ENCODE results near the gene TMEM225B.
A peak's percentile ranks its signal among the peaks of the same experiment; 100 is the strongest.
"Not testable (repeated sequence)": the region's sequence is repeated elsewhere in the genome, so short reads cannot be mapped to it uniquely, and the experiment has no call there.

TMEM225B gene, protein sequence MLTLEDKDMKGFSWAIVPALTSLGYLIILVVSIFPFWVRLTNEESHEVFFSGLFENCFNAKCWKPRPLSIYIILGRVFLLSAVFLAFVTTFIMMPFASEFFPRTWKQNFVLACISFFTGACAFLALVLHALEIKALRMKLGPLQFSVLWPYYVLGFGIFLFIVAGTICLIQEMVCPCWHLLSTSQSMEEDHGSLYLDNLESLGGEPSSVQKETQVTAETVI

DNA sequence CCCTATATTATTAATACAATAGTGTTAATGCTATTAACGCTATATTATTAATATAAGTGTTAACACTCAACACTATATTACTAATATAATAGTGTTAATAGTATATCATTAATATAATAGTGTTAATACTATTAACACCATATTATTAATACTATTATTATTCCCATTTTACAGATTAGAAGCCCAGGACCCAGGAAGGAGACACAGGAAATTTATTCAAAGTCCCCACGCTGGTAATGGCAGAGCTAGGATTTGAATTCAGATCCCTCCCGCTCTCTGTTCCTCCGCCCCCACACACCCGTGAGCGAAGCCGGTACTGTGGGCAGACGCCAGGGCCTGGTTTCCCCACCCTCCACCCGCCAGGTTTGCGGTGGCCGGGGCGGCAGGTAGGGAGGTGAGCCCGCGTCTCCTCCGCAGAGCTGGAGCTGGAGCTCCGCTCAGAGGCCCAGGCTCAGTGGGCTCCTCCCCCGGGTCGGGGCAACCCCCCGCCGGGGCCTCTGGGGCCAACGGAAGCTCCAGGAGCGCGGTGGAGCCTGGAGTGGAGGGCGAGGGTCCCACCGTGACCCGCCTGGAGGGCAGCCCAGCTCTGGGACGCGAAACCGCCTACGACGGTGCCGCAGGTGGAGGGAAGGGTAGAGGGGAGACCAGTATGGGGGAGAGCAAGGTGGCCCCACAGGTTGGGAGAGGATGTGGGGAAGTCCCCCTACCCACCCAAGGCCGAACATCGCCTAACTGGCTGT, at the start of gene TMEM225B:
TMEM225B (plus strand) TSS at position 506 of the 740 bp plus-strand sequence. CDS start 6,122 bp downstream, outside the sequence.
- DNase-seq, result no peak

DNA sequence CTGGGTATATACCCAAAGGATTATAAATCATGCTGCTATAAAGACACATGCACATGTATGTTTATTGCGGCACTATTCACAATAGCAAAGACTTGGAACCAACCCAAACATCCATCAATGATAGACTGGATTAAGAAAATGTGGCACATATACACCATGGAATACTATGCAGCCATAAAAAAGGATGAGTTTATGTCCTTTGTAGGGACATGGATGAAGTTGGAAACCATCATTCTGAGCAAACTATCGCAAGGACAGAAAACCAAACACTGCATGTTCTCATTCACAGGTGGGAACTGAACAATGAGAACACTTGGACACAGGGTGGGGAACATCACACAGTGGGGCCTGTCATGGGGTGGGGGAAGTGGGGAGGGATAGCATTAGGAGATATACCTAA, 48.5 kb upstream of the TMEM225B start:
- DNase-seq, result not testable (repeated sequence)

DNA sequence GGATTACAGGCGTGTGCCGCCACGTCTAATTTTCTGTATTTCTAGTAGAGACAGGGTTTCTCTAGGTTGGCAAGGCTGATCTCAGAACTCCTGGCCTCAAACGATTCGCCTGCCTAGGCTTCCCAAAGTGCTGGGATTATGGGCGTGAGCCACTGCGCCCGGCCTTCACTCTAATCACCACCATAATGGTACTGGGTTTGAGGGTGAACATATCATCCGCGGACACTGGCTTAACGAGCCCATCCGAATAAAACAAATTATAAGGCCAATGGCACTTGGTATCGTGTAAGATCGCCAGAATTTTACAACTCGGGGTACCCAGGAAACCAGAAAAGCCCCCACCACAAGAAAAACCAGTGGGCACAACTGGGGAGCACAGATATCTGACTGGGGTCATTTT, 46.7 kb upstream of the TMEM225B start:
- no peak for DNase-seq

DNA sequence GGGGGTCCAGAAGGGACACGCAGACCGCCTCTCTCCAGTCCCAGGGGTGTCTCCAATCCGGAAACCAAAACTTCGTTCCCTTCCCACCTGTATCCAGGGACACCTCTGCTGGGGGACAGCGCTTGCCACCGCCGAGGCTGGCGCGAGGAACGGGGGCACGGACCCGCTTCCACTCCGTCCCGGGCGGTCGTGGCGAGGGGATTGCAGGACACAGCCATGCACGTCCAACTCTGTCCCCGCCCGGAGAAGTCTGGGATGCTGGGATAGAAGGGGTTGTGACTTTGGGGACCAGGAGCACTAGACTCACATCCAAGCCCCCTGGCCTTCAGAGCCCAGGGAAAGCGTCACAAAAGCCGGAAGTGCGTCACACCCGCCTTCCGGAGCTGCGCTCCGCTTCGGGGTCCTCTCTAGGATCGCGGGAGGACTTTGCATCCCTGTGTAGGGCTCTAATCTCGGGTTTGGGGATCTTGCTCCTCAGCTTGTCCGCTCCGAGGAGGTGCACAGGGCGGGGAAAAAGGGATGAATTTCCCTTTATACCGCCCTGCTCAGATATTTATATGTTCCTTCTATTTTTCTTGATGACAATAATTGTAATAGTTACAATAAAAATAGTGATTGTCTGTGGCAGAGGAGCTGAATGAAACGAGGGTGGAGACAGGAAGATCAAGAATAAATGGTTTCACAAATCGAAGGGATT, 46.2 kb upstream of the TMEM225B start, which contains the start of gene FAM200A:
FAM200A (minus strand) TSS at position 348 of the 697 bp plus-strand sequence. CDS start 3,707 bp downstream, outside the sequence.
- peak; percentile 87 for DNase-seq

DNA sequence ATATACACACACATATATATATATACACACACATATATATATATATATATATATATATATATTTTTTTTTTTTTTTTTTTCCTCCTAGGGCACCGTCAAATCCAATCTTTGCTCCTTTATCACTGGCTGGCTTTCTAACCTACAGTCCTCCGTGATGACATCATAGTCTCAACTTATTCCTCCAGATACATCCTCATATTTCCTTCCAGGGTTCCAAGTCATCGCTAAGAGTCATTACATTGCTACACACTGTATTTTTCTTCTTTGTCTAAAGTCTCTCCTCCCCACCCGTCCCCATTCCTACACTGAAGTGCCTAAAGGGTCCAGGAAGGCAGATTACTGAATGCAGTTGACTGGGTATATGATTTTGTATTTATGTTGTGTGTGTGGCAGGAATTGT, 45.0 kb upstream of the TMEM225B start:
- DNase-seq, result no peak

DNA sequence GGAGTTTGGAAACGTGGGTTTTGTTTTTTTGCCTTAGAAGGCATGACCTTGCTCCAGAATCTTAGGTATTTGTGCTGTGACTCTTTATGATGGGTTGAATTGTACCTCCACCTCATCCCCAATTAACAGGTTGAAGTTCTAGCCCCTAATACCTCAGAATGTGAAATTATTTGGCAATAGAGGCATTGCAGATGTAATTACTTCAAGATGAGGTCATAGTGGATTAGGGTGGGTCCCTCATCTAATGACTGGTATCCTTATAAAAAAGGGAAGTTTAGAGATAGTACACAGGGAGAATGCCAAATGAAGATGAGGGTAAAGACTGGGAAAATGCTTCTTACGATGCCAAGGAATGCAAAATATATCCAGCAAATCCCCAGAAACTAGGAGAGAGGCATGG, 43.1 kb upstream of the TMEM225B start:
- DNase-seq, result no peak

DNA sequence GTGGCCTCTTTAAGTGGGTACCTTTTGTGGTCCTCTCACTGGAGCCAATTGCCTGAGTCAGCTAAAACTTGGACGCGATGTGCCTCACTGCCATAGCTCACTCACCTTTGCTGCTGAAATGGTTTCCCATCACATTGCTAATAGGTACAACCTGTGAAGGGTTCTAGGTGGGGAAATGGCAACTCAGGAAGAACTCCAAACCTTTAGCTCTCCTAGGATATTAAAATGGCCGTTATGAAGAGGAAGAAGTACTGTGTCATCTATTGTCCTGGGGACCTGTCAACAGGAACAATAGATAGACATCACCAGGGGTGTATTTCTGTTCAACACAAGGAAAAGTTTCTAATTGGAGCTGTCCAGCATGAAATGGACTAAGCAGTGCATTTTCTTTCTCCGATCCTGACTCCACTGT, 40.9 kb upstream of the TMEM225B start:
- no peak for DNase-seq

DNA sequence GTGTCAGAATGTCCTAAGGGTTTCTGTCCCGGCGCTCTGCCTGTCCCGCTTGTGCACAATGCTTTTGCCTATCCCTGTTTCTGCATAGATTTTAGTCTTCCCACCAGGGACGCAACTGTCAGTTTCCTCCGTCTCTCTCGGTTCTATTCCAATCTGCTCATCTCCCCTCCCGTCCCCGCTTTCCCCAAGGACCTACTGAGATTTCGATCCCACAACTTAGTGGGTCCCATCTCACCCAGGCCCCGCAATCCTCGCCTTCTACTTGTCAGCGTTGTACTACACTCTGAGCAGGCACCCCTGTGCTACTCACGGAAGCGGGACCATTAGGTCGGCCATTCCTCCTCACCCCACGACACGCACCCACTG, 40.1 kb upstream of the TMEM225B start:
- no peak for DNase-seq

DNA sequence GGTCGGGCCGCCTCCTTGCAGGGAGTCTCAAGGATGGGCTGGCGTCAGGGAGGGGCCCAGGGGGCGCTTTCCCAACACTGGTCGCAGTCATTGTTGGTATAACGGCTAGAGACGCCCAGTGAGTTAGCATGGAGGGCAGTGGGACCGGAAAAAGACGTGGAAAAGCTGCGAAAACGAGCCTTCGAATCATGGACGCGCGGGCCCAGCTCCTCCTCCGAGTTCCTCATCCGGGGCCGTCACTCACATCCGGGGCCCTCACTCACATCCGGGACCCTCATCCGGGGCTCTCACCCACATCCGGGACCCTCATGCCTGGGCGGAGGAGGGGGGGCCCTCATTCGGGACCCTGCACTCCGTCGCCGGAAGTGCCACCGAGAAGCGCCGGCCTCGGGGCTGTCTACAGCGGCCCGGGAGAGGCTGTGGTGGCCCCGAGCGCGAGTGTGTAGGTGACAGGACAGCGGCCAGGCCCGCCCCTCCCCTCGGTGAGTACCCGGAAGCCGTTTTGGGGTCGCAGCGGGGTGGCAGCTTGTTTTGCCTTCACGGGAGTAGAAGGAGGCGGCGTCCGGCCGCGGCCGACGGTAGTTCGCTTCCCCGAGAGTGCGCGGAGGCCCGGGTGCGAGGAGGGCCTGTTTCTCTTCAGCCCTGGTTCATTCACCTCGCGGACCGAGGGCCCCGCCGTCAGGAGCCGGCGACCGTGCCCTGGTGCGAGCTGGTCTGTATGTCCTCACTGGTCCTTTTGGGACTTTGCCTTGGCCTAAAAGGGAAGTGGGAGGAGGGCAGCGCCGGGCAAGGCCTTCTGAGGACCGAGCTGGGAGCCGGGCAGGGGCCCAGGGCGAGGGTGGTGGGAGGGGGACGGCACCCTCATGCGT, 39.5 kb upstream of the TMEM225B start, which contains the start of gene ZNF655:
ZNF655 (plus strand) TSS at position 337 of the 869 bp plus-strand sequence. CDS start 1,918 bp downstream, outside the sequence.
- peak; percentile 91 for DNase-seq

DNA sequence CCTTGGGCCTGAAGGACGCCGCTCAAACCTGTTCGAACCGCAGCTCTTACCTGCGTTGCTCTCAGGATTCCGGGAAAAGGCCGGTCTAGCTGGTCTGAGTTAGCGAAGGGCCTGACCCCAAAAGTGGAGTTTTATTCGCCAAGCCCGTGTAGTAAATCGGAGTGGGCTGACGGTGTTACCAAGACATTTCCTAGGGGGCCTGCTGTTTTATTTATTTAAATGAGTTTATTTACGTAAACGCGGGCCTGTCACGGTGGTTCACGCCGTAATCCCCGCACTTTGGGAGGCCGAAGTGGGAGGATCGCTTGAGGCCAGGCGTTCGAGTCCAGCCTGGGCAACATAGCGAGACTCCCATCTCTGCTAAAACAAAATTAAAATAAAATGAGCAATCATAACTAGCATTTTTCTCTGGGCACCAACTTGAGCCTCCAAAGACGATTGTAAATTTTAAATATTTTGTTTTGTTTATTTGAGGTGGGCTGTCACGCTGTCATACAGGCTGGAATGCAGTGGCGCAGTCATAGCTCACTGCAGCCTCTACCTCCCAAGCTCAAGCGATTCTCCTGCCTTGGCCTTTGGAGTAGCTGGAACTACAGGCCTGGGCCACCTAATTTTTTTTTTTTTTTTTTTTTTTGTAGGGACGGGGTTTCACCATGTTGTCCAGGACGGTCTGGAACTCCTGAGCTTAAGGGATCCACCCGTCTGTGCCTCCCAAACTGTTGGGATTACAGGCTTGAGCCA, 38.7 kb upstream of the TMEM225B start:
- DNase-seq, result no peak

DNA sequence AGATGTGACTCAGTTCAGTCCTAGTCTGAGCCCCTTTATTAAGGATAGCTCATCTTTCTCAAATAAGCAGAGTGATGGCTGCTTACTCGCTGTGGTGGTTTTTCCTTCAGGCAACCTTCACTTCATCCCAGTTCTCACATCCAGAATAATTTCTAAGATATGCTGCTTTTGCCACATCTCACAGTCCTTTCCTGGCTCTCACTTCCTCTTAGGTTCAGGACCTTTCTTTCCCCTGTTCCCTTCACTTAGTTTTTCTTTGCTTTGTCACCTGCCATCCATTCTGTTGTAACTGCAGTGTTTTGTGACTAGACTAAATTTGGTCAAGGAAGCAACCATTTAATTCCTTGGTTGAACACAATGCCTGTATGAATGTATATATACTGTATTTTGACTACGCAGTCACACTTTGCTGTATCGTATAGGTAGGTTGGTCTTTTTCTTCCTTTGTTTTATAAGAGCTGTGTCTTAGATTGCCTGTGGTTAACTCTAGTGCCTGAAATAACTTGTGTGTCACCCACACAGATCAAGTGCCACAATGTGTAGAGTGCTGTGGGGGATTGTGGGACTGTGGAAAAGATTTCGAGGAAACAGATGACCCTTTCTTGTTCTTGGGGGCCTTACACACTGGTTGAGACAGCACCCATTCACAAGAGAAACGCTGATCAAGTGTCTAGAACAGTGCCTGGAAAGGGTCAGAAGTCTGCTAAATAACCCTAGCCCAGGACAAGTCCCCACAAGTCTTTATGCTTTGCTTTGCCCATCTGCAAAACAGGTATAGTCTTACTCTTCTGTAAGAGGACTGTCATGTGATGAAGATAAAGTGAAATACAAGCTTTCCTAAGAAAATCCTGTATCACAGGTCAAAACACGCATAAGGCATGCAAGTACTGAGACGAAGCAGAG, 37.0 kb upstream of the TMEM225B start:
- DNase-seq, result no peak

DNA sequence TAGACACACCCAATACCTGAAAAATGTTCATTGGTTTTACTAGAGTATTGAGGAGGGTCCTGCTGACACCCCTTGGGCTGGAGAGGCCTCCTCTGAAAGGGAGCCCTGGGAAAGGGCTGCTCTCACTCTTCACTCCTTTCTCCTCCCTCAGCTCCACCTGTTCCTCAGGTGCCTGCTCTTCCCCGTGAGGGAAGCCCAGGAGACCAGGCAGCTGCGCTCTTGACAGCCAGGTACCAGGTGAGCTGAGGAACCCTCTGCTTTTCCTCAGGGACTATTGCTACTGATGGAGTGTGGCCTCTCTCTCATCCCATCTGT, 36.4 kb upstream of the TMEM225B start:
- DNase-seq, result no peak

DNA sequence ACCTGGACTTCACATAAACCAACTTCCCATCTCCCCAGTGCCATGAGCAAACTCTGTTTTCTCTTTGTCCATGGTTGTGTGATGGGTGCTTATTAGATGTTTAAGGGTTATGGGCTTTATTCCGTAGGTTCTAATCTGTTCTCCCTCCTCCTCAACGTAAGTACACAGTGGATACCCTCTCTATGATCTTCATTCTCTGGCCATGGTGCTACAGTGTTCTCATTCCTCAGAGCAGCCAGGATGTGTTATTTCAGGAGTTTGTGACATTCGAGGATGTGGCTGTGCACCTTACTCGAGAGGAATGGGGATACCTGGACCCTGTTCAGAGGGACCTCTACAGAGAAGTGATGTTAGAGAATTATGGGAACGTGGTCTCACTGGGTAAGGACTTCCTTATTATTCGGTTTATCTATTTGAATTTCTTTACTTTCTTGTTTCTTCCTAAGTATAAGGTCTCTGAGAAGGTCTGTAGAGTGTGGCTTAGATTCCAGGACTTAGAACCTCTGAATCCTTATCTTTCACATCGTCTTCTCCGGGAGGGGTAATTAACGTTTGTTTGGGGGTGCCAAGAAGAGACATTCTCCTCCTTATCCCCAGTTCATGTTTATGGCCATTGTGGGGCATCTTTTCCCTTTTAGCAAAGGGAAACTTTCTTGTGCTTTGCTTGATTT, 35.8 kb upstream of the TMEM225B start:
- DNase-seq, result no peak

DNA sequence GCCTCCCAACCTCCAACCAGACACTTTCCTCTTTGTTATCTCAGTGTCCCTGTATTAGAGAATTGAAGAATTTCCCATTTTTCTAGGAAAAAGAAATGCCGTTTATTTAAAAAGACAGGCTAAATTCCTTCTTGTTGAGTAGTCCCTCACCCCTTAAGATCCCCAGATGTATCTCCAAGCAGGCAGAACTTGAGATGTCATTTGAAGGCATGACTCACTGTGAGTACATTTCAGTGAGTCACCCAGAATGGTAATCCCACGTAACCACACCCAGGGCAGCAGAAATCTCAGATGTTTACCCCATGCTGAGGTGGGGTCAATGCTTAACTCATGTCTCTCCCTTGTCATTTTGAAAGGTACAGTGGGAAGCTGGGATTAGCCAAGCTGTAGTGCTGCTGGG, 35.2 kb upstream of the TMEM225B start:
- DNase-seq, result peak; percentile 43

DNA sequence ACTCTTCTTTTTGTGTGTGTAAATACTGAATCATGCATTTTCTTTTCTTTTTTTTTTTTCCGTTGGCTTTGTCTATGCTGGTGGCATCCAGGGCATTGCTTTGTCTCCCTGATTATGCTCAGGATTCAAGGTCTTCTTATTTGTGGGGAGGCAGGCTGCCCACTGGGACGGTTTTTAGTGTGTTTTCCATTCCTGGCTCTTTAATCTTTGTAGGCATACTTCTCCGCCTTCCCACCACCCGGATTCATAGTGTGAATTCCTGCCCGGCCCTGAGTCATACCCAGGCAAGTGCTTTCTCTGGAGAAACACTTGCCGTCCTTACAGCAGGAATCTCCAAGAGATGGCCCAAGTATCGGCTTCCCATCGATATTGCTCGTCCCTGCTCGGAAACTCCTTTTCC, 34.4 kb upstream of the TMEM225B start:
- DNase-seq, result no peak

DNA sequence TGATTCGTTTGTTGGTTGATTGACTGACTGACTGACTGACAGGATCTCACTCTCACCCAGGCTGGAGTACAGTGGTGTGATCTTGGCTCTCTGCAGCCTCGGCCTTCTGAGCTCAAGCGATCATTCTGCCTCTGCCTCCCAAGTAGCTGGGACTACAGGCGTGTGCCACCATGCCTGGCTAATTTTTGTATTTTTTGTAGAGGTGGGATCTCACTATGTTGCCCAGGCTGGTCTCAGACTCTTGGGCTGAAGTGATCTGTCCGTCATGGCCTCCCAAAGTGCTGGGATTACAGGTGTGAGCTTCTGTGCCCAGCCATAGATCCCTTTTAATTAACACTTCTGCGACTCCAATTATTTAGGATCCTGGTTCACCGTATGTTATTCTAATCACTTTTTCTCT, 29.3 kb upstream of the TMEM225B start:
- not testable (repeated sequence) for DNase-seq

DNA sequence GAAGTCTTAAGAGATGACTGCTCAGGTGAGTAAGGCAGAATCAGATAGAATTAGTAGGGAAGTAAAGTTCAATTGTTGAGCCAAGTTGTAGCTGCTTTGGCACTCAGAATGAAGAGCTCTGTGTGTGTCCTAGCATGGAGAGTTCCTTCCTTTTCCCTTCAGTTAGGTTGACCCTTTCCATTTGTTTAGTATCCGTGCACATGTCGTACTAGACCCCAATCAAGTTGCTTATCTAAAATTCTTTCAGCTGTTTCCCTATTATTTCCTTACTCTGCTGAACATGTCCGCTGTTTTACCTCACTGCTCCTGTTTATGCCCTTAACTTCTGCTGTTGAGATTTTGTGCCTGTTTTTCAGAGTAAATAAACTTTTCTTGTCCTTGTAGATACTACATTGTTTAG, 26.3 kb upstream of the TMEM225B start:
- DNase-seq, result no peak

DNA sequence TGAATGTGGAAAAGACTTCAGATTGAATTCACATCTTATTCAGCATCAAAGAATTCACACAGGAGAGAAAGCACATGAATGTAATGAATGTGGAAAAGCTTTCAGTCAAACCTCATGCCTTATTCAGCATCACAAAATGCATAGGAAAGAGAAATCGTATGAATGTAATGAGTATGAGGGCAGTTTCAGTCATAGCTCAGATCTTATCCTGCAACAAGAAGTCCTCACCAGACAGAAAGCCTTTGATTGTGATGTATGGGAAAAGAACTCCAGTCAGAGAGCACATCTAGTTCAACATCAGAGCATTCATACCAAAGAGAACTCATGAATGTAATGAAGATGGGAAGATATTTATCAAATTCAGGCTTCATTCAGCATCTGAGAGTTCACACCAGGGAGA, 24.8 kb upstream of the TMEM225B start:
- no peak for DNase-seq

DNA sequence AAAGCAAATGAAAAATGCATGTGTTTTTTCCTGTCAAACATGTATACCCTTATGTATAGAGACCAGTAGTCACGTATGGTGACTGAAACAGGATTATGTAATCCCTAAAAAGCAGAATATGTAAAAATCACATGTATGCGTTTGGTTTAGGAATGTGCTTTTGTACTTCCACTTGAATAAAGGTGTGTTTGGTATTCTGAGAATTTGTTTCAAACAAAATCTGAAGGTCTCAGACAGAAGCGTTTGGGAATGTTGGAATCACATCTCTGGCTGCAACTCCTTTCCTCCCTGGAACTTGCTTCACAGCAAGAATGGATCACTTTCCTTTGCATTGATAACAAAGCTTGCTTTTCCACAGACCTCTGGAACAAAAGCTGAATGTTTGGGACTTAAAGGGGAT, 21.8 kb upstream of the TMEM225B start:
- no peak for DNase-seq

DNA sequence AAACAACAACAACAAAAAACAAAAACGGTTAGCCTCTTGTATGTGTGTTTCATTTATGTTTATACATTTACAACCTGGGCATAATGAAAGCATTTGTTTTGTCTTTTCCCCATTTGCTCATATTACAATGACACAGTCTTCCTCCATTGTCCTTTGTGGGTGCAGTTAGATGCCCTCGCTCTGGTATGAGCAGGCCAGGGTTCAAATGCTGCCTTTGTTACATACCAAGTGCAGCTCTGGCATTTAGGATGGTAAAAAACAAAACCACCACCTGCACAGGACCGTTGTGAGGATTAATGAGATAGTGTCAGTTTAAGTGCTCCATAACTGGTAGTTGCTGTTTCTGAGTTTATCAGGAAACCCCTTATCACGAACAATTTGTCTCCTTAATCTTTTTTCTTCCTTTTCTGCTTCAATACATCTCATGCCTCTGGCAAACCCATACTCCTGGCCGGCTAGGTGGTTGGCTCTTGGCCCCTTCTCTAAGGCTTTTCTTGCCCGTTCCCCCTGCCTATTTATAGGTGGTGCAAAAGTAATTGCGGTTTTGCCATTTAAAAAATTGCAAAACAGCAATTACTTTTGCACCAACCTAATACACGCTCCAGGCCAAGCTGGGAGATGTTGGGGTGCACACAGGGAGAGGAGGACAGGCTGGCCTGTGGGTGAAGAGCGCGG, 18.6 kb upstream of the TMEM225B start:
- DNase-seq, result no peak

Data from activated CD8-positive, alpha-beta memory T cell treated with anti-CD3 and anti-CD28 coated beads, Interleukin-2, amount 50 U/mL, for 4 hours (primary cell).